Measurements from ENCODE around the gene KRT83.

The KRT83 gene

DNA sequence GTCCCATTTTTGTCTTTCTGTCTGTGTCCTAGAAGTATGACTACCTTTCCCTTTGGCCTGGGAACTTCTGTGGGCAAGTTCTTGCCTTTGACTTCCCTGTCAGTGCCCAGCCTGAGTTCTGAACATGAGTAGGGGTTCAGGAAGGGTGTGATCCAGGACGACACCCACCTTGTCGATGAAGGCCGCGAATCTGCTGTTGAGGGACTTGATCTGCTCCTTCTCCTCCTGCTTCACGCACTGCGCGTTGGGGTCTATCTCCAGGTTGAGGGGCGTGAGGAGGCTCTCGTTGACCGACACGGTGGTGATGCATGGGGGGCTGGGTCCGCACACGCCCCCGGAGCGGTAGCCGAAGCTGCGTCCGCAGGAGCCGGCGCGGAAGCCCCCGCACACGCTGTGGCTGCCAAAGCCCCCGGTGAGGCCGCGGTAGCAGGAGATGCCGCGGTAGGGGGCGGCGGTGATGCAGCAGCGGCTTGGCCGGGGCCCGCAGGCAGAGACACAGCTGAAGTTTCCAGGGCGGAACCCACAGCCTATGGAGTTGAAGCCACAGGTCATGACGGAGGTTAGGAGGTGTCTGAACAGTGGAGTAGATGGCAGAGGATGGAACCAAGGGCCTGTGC lies at the start of gene KRT83:
TSS of gene KRT83 (minus strand) at position 615 of the 617 bp plus-strand sequence. CDS start at position 552, 63 bp downstream.
- no peak within 1 kb of the TSS for H3K4me3 ChIP-seq (replicated peaks; ENCODE audit: low read depth, low read length)
- DNase-seq (ENCODE audit: extremely low read depth, low read depth): no peak
- TF ChIP-seq, protein P1, sequence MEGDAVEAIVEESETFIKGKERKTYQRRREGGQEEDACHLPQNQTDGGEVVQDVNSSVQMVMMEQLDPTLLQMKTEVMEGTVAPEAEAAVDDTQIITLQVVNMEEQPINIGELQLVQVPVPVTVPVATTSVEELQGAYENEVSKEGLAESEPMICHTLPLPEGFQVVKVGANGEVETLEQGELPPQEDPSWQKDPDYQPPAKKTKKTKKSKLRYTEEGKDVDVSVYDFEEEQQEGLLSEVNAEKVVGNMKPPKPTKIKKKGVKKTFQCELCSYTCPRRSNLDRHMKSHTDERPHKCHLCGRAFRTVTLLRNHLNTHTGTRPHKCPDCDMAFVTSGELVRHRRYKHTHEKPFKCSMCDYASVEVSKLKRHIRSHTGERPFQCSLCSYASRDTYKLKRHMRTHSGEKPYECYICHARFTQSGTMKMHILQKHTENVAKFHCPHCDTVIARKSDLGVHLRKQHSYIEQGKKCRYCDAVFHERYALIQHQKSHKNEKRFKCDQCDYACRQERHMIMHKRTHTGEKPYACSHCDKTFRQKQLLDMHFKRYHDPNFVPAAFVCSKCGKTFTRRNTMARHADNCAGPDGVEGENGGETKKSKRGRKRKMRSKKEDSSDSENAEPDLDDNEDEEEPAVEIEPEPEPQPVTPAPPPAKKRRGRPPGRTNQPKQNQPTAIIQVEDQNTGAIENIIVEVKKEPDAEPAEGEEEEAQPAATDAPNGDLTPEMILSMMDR (IDR thresholded peaks at IDR 0.05; ENCODE audit: low read depth, low read length, missing control alignments): no peak

DNA sequence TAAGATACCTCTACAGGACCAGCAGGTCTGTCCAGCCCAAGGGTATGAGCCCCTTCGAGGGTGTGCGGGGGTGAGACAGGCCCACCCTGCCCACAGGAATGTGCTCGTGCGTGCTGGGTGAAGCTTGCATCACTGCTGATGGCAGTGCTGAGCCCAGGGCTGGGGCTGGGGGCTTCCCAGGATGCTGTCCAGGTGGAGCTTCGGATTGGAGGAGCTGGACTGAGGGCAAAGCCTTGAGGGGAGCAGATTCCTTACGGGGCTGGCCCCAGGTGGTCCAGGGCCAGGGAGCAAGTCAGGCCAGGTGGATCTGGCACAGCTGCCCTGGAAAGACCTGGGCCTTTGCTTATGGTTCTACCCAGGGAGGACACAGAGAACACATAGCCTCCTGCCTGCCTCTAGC lies 48.6 kb upstream of the KRT83 start:
- TF ChIP-seq, protein P1 (IDR thresholded peaks at IDR 0.05; ENCODE audit: low read depth, low read length, missing control alignments): no peak
- no peak overlapping the region for H3K4me3 ChIP-seq (replicated peaks; ENCODE audit: low read depth, low read length)
- no peak for DNase-seq (ENCODE audit: extremely low read depth, low read depth)

DNA sequence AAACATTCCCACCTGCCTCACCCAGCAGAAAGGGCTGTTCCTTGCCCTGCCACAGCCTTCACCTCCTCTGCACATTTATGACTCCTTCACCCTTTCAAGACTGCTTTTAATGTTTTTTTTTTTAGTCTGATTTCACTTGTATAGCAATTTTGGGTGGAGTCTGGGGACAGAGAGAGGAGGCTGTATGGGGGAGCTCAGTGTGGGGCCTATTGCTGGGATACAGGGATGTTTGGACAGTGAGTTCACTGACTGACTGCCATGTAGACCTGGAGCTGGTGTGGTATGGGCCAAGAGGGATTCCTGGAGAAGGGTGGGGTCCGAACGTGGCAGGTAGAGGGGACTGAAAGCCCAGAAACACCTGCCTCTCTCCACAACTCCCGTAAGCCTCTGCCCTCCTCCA lies 48.0 kb upstream of the KRT83 start:
- H3K4me3 ChIP-seq (replicated peaks; ENCODE audit: low read depth, low read length): no peak overlapping the region
- TF ChIP-seq, protein P1 (IDR thresholded peaks at IDR 0.05; ENCODE audit: low read depth, low read length, missing control alignments): no peak
- DNase-seq (ENCODE audit: extremely low read depth, low read depth): no peak

DNA sequence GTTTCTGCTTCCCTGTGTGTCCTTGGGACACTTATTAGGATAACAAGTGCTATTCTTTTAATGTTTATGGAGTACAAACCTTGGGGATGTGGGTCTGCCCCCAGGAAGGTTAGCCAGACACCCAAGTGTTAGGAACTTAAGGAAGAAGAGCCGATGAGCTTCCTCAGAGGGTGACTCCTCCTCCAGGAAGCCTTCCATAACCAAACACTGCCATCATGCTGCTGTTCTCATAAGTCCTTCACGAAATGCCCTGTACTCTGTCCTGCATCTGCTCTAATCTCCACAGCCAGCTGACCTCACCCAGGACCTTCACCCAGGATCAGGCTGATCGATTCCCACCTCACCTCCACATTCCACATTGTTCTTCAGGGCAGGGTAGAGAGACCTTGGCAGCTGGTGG lies 47.3 kb upstream of the KRT83 start:
- no peak for DNase-seq (ENCODE audit: extremely low read depth, low read depth)
- H3K4me3 ChIP-seq (replicated peaks; ENCODE audit: low read depth, low read length): no peak overlapping the region
- TF ChIP-seq, protein P1 (IDR thresholded peaks at IDR 0.05; ENCODE audit: low read depth, low read length, missing control alignments): no peak

DNA sequence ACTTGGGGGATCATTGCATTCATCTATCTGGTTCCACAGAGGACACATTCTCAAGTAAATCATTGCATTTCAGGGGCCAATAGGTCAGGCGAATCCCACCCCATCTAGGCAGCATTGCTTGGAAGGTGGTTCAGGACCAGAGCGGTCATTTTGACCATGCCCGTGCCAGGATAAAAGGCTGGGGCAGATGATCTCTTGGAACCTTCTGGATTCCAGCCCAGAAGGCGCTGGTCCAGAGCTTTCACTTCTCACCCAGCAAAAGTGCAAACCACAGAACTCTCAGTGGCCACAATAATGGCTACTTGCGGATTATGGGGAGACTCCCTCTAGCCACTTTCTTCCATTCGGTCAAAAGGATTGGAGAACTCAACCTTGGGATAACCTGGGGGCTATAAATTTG lies 46.7 kb upstream of the KRT83 start:
- no peak for DNase-seq (ENCODE audit: extremely low read depth, low read depth)
- H3K4me3 ChIP-seq (replicated peaks; ENCODE audit: low read depth, low read length): no peak overlapping the region
- TF ChIP-seq, protein P1 (IDR thresholded peaks at IDR 0.05; ENCODE audit: low read depth, low read length, missing control alignments): no peak

DNA sequence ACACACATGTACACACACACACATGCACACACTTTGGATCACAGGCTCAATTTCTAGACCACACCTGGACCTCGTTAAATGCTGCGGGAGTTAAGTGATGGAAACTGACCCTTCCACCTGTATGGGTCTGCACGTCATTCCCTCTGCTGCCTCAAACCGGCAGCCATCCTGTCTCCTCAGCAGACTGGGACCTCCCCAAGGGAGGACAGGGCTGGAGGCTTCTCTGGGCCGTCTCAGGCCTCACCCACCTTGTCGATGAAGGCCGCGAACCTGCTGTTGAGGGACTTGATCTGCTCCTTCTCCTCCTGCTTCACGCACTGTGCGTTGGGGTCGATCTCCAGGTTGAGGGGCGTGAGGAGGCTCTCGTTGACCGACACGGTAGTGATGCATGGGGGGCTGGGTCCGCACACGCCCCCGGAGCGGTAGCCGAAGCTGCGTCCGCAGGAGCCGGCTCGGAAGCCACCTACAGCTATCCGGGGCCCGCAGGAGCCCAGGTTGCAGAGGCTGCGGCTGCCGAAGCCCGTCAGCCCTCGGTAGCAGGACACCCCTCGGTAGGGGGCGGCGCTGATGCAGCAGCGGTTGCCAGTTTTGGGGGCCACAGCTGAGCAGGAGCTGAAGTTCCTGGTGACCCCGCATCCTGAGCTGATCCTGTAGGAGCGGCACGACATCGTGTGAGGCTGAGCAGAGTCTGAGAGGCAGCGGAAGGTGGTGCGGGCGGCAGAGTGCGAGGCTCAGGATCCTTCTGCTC lies 45.7 kb upstream of the KRT83 start, which contains the start of gene KRT85:
TSS of gene KRT85 (minus strand) at position 744 of the 748 bp plus-strand sequence. CDS start at position 668, 76 bp downstream.
- no peak within 1 kb of the TSS for H3K4me3 ChIP-seq (replicated peaks; ENCODE audit: low read depth, low read length)
- DNase-seq (ENCODE audit: extremely low read depth, low read depth): no peak
- TF ChIP-seq, protein P1 (IDR thresholded peaks at IDR 0.05; ENCODE audit: low read depth, low read length, missing control alignments): no peak

Data from HFF-Myc (cell line).